T-helper 1 cell treated with Interleukin-12 subunit alpha and Interleukin-12 subunit beta and Interleukin-4 antibody, amounts not matched to agents 30 ng/mL and 1 ng/mL, for 36 hours (primary cell): Measurements from ENCODE around the gene CDH23. TPM values are rescaled to one million over a fixed set of nuclear protein-coding genes. Genes with fewer than 3 reads are reported as not detected.

Experiments
- intact Hi-C: fragments of 100-400 bp; cut with micrococcal nuclease; formaldehyde crosslinking; loops from one replicate; pipeline ENCODE4 v1.15.1; 2024
- total RNA-seq: library from RNA; stranded (reverse); gene quantifications from 2 replicates; pipeline ENCODE4 v1.2.3, GENCODE V29; 2022

The CDH23 gene
- total RNA-seq, 1 donor from 2014 or later: 1.3 TPM

GRCh38 chr10:71805776-71806703 is 409.3 kb downstream of the CDH23 start:
- intact Hi-C loops: no loop called here

- intact Hi-C loops: no loop called here
Measured at GRCh38 chr10:71806704-71807556, 410.2 kb downstream of the CDH23 start.

DNA sequence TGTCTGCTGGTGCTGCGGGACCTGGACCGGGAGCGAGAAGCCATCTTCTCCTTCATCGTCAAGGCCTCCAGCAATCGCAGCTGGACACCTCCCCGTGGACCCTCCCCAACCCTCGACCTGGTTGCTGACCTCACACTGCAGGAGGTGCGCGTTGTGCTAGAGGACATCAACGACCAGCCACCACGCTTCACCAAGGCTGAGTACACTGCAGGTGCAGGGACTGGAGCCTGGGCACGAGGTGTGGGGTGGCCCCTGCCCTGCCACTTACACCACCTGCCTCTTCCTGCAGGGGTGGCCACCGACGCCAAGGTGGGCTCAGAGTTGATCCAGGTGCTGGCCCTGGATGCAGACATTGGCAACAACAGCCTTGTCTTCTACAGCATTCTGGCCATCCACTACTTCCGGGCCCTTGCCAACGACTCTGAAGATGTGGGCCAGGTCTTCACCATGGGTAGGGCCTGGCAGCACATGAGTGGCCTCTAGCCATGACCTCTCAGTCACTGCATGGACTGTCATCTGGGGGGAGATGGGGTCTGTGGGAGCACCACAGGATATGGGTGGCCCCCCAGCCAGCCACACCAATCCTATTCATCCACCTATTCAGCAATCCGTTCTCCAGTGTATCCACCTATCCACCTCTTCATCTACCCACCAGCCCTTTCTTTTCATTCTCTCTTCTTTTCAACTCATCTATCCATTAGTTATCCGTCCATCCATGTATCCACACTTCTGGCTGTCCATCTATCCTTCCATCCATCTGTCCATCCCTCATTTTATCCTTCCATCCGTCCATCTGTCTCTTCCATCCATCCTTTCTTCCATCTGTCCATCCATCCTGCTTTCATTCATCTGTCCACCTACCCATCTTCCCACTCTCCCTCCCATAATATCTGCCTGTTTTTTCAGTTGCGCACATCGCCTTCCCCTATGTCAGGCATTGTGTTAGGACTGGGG is 411.1 kb downstream of the CDH23 start:
- intact Hi-C loops: no loop called here

DNA sequence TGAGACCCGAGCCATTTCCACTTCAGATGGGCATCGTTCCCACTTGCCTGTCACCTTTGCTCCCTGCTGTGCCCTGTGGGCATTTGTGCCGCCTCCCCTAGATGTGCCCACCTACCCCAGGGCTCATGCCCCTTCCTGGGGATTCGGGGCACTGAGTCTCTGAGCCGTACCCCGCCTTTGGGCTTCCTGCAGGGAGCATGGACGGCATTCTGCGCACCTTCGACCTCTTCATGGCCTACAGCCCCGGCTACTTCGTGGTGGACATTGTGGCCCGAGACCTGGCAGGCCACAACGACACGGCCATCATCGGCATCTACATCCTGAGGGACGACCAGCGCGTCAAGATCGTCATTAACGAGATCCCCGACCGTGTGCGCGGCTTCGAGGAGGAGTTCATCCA is 412.9 kb downstream of the CDH23 start:
- intact Hi-C loops: loop anchor here (5.0 to 10.0 kb wide), 2 partner anchors 97 to 205 kb away; no protein-coding TSS in a partner anchor

DNA sequence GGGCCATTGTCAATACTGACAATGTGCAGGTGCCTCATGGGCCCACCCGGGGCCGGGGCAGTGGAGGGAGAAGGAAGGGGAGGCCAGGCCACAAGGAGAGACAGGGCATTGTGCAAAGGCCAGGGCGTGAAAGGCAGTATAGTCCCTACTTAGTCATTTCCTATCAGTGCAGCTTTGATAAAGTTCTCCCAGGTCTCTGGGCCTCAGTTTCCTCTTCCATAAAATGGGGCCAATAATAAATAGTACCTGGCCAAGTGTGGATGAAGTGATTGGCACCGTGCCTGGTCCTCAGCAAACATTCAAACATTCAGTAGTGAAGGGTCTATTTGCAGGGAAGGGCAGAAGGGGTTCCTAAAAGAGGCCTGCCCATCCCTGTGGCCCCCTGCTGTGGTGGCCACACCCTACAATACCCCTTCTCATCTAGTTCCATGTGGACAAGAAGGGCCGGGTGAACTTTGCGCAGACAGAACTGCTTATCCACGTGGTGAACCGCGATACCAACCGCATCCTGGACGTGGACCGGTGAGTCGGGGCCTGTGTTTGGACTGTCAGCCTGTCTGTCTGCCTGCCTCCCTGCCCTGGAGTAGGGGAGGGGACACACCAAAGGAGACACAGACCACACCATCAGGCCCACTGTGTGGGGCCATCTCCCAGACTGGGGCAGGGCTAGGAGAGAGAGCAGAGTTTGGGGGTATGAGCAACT is 413.5 kb downstream of the CDH23 start:
- intact Hi-C loops: loop anchor here (5.0 to 10.0 kb wide), 2 partner anchors 98 to 205 kb away; no protein-coding TSS in a partner anchor

DNA sequence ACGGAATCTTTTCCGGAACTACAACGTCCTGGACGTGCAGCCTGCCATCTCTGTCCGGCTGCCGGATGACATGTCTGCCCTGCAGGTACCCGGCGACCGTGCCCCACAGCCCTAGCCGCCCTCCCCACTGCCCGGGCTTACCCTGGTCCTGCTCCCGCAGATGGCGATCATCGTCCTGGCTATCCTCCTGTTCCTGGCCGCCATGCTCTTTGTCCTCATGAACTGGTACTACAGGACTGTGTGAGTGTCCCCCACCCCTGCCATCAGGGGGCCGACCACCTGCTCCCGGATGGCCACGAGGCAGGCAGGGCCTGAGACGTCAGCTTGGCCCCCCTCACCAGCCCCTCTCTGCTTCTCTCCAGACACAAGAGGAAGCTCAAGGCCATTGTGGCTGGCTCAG is 414.6 kb downstream of the CDH23 start:
- intact Hi-C loops: loop anchor here (5.0 to 10.0 kb wide), 2 partner anchors 99 to 207 kb away; no protein-coding TSS in a partner anchor

DNA sequence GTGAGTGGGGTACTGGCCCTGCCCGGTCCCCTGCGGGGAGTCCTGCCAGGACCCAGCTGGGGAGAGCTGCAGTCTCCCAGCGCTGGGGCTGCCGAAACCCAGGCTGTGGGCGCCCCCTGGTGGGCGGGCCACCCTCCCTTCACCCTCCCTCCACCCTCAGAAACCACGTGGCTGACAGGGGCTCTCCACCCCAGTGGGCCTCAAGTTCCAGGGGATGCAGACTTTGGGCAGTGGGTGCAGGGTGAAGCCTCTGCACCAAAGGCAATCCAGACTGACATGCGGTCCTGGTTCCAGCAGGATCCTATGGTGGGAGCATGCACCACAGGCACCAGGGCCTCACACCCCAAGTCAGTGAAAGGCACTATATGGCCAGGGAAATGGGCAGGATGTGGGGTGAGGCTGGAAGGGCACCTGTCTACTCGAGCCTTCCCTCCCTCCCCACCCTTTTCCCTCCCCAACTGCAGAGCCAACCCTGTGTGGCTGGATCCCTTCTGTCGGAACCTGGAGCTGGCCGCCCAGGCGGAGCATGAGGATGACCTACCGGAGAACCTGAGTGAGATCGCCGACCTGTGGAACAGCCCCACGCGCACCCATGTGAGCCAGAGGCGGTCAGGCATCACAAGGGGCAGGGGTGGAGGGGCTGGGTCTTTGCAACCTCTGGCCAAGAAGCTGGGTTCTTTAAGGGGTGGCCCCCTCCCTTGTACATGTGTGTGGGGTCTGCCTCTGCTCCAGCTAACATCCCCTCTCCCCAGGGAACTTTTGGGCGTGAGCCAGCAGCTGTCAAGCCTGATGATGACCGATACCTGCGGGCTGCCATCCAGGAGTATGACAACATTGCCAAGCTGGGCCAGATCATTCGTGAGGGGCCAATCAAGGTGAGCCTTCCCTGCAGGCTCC is 415.5 kb downstream of the CDH23 start:
- intact Hi-C loops: loop anchor here (1.0 to 10.0 kb wide), 7 partner anchors 86 to 498 kb away; no protein-coding TSS in a partner anchor

- intact Hi-C loops: loop anchor here (1.0 to 10.0 kb wide), 7 partner anchors 87 to 499 kb away; no protein-coding TSS in a partner anchor
Measured at GRCh38 chr10:71812913-71813590, 416.3 kb downstream of the CDH23 start.

DNA sequence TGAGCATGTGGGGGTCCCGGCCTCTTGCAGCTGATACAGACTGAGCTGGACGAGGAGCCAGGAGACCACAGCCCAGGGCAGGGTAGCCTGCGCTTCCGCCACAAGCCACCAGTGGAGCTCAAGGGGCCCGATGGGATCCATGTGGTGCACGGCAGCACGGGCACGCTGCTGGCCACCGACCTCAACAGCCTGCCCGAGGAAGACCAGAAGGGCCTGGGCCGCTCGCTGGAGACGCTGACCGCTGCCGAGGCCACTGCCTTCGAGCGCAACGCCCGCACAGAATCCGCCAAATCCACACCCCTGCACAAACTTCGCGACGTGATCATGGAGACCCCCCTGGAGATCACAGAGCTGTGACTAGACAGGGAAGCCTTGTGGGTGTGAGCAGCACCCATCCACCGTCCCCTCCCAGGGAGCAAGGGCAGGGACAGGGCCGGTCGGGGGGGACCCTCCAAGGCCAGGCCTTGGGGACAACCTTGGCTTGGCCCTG is 418.2 kb downstream of the CDH23 start:
- intact Hi-C loops: loop anchor here (5.0 to 10.0 kb wide), 2 partner anchors 103 to 210 kb away; no protein-coding TSS in a partner anchor

DNA sequence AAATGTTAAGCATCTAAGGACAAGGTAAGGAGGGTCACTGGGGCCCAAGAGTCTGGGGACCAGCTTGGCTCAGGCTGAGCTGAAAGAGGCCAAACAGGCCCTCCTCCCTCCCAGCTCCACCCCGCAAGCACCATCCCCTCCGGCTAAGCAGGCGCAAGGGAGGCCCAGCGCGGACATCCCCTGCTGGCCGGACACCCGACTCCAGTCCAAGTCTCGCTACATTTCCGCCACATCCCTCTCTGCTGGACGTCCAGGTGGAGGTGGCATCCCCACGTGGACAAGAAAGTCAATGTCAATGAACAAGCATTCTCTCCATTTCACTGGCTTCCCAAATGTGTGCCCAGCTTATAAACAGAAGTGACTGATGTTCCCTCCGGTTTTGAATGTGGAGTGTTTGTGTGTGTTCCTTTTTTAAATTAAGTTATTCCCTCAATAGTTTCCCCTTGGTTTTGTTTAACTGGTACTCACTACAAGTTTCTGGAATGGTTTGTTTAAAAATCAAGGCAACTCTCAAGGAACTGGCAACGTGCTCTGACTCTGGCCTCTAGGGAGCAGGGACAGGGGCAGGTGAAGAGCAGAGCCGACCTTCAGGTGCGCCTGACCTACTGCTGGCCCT is 418.9 kb downstream of the CDH23 start:
- intact Hi-C loops: loop anchor here (10.0 kb wide), 1 partner anchor 211 kb away; no protein-coding TSS in a partner anchor

DNA sequence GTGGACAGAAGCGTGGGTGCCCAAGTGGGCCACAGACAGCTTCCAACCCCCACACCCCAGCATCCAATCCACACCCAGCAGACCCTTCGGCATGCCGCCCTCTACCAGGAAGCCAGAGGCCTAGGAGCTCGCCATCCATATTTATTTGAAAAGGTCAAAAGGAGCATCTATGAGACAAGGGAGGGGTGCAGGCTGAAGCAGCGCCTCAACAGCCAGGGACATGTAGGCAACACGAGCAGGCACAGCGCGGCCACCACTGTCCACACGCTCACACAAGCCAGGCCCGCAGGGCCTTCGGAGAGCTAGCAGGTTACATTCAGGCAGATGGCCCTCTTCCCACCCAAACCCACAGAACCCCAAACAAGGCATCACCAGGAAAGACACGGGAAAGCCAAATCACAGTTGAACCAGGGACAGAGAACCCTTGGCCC is 419.7 kb downstream of the CDH23 start:
- intact Hi-C loops: loop anchor here (10.0 kb wide), 1 partner anchor 212 kb away; no protein-coding TSS in a partner anchor

GRCh38 chr10:71816936-71817618 is 420.4 kb downstream of the CDH23 start:
- intact Hi-C loops: loop anchor here (10.0 kb wide), 1 partner anchor 212 kb away; no protein-coding TSS in a partner anchor

DNA sequence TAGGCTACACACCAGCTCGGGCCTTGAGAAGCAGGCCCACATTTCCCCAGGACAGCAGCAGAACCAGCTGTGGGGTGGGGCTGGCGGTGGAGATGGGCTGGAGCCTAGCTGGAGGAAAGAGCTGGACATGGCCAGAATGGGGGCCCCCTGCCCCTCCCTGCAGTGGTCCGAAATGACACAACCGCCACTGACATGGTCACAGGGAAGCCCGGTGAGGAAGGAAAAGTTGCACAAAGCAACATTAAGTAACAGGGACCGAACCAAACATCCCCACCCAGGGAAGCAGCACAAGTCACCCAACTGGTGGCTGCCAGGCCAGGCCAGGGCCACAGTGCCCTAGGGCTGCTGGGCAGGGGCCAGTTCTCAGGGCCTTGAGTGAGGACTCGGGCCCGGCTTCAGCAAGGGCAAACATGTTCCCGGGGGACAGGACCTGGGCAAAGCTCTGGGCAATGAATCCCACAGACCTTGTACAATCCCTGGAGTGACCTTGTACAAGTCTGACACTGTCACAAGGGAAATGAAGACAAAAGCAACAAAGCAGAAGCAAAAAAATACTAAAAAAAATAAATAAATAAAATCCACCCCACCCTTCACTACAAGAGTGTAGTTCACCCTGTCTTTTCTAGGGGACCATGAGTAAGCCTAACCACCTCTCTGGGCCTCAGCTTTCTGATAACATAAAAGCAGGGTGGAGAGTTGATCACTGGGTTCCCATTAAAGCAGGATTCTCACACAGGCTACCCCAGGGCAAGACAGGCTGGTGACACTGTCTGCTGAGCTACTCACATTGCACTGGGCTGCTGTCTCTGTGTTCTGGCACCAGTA is 421.3 kb downstream of the CDH23 start:
- intact Hi-C loops: loop anchor here (10.0 kb wide), 1 partner anchor 213 kb away; no protein-coding TSS in a partner anchor

DNA sequence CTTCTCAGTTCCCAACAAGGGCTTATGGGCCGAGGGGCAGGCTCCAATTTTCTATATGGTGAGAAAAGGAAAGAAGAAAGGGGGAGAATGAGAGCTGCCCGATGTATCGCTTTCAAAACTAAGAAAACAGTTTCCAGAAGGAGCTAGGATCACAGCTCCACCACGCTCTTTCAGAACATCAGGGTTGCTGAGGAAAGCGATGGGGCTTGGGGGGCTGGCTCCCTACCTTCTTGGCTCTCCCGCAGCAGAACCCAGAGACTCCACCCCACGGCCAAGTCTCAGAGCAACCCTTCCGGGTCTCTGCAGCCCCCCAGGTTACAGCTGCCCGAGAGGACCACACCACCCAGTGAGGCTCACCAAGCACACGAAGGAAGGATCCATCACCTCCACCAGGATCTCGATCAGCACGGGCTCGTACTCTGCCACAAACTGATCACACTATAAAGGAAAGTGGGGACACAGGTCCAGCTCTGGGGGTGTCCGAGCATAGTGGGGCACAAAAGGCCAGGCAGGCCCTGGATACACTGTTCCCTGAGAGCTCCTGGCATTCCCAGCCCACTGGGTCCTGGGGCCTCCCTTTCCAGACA is 422.0 kb downstream of the CDH23 start:
- intact Hi-C loops: loop anchor here (10.0 kb wide), 1 partner anchor 214 kb away; no protein-coding TSS in a partner anchor

GRCh38 chr10:71819441-71819861 is 422.7 kb downstream of the CDH23 start:
- intact Hi-C loops: loop anchor here (10.0 kb wide), 1 partner anchor 215 kb away; no protein-coding TSS in a partner anchor
